HK-2 (cell line): ENCODE measurements around the gene MRPL52.
"Not testable (repeated sequence)": the region's sequence is repeated elsewhere in the genome, so short reads cannot be mapped to it uniquely, and the experiment has no call there.

Experiments
- DNase-seq: peaks from one replicate; pipeline ENCODE4 v3.0.0-alpha.2; 2018; ENCODE audit not compliant: unreplicated experiment

MRPL52 gene

DNA sequence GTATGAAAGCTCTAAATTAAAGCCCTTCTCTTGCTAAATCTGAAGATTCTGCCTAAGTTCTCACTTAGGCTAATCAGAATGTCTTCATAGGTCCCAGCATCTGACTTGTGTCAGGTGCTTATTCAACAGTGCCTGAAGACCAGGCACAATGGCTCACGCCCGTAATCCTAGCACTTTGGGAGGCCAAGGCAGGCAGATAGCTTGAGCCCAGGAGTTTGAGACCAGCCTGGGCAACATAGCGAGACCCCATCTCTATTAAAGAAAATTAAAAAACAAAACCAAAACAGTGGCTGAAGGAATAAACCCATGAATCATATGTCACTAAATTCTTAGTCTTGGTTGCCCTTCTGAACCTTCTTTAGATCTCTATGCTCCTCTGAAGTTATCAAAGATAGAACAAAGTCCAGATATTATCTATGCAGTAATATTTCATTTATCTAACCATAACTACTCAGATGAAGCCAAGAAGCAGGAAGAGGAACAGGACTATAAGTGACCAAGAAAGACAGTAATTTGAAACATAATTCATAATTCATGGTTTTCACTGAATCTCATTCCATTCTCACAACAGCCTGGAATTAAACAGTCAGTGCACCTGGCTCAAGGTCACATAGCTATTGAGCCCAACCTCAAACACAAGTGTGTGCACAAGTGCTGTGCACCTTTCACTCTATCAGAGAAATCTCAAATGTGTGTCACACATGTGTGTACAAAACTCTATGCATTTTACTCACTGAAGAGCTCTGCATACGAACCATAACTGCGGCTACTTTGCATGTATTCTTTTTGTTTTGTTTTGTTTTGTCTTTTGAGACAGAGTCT lies 21.1 kb upstream of the MRPL52 start:
- DNase-seq: no peak

DNA sequence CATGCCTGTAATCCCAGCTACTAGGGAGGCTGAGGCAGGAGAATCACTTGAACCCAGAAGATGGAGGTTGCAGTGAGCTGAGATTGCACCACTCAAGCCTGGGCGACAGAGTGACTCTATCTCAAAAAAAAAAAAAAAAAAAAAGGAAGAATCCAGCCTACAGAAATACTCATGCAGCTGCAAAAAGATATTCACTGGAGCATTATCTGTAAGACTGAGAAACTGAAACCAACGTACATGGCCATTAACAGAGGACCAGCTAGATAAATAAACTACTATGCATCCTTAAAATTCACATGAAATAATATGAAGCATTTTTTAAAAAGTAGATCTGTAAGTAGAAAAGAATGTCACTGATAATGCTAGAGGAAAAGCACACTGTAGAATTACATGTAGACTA lies 18.0 kb upstream of the MRPL52 start:
- DNase-seq: no peak

DNA sequence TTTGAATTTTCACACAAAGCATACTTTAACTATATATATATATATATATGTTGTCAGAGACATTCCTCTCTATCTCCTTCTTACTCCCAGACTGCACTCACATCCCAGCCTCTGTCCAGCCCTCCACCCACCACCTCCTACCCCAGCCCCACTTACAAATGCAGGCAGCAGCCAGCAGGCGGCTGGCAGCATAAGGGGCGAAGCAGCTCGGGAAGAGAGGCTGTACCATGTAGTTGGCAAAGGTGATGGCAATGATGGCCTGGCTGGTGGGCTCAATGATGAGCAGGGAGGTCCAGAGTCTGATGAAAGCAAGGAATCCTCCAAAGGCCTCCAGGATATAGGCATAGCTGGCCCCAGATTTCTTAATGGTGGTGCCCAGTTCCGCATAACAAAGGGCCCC lies 16.9 kb upstream of the MRPL52 start:
- no peak for DNase-seq

DNA sequence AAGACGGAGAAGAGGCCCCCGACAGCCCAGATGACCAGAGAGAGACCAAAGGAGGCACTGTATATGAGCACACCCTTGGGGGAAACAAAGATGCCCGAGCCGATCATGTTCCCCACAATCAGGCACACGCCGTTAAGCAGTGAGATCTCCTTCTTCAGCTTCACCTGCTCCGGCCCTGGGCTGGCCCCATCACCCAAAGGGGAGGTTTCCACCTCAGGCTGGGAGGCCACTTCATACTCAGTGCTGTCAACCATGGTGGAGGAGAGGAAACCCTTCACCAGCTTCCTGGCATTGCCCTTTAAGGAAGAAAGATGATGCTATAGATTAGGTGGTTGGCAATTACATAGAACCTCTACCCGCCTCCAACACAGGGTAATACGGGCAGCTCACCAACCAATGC lies 16.5 kb upstream of the MRPL52 start:
- DNase-seq: no peak

DNA sequence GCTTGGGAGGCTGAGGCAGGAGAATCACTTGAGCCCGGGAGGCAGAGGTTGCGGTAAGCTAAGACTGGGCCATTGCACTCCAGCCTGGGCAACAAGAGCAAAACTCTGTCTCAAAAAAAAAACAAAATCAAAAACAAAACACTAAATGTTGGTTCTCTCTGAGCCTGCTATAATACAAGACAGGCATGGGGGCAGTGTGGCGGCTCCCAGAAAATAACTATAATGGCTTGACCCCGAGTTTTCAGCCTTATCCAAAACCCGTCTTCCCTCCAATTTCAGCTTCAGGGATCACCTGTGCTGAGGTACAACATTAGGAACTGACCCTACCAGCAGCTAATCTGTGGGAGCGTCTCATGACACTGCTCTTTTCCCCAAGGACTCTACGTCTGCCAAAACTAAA lies 15.3 kb upstream of the MRPL52 start:
- DNase-seq: no peak

DNA sequence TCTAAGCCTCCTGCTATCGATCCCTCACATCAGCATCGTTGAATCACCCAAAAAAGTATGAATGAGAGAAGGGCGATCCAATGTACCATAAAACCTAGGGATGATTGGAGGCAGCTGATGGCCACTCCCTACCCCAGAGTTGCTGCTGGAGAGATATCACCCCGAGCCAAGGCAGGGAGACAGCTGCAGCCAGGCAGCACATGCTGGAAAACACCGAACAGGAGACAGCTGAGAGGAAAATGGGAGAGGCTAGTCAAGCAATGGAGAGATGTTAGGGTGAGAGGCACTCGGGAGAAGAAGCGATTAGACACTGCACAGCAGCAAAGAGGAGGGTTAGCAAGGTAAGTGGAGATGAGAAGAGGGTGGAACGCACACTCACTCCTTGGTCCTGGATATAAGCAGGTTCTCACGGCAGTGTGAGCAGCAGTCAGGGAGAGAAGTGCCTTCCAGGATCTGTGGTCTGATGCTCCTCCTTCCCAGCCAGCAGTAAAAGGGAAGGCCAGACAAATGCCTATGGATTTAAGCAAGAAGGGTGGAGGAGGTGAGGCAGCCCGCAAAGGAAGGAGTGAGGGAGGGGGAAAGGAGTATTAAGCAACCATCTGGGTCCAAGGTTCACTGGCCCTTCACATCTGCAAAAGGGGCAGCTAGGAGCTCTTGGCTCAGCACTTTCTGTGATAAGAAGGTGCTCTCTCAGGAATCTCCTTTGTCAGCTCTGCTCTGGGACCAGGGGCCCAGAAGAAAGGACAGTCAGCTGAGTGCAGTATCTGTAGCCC lies 14.6 kb upstream of the MRPL52 start, which contains the start of gene SLC7A7:
Gene SLC7A7, minus strand, starts transcription at position 495 of the 773 bp plus-strand sequence. CDS start 2,037 bp downstream, outside the sequence.
- DNase-seq: no peak

DNA sequence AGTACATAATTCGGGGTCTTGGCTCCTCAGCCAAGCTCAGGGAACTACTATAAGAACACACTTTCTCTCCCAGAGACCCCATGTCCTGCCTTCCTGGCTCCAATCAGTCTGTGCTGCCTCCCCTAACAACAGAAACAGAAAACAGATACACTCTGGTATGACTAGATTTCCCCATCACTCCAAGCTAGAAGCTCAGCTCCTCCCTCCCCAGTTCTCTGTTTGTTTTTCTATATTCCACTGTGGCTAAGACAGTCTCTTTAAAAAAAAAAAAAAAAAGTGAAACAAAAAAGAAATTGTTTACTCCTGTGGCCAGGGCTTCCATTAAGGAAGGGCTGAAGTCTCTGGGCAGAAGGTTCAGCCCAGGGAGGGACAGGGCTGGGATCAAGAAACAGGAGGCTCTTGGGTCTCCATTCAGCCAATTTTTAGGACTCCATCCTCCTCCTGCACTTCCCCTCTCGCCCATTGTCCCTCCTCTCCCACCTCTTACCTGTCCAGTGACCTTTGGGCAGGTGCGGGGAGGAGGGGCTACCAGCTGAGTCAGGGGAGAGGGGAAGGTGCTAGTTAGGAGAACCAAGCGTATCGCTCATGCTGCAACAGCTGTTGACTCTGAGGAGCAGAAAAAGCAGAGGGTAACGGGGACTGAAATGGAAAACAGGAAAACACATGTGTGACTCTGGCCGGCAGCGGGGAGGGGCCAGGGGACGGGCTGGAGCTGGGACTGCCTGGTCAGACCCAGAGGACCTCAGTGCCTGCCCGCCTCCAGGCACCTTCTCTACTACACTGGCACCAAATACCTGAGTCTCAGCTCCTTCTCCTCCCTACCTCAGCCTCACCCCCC lies 10.3 kb upstream of the MRPL52 start:
- DNase-seq: no peak

DNA sequence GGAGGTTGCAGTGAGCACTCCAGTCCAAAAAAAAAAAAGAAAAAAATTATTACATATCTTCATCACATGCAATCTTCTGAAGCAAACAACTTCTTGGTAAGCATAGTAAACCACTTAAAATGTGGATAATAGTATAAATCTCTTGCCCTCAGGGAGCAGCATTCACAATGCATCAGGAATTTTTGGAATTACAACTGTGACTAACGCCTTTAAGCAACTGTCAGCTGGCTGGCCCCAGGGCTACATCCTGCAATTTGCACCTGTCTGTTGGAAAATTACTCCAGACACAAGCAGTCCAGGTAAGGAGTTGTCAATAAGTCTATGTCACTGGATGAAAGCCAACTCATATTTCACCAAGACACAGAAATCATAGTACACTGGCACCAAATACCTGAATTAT lies 9.0 kb upstream of the MRPL52 start:
- no peak for DNase-seq

DNA sequence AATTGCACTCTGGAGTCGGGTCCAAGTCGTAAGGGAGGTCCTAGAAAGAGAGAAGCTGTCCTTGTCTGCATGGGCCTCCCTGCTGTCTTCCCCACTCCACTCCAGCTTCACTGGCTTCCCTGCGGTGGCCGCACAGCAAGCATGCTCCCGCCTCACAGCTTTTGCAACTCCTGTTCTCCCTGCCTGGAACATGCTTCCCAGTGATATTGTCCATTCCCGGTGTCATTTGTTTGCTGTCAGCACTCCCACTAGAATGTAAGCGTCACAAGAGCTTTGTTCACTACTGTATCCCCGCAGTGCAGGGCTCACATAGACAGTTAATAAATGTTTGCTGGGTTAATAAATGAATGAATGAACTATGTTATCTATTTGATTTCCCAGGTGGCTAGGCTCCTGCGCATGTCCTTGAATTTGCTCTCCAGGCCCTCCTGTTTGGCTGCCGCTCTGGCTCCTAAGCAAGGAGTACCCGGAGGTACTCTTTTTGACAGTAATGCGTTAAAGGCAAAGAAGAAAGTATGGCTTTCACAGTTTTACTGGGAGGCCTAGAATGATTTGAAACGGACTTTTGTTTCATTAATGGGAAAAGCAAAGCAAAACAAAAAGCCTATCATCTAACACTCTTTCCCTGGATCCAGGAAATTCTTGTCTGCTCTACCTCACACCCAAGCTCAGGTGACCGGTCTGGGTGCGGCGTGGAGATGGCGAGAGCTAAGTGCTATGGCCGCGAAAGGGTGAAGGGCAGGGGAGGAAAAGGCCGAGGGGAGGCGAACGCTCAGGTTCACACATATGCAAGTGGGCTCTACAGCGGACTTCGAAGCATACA lies 8.3 kb upstream of the MRPL52 start:
- peak; percentile 32 for DNase-seq

DNA sequence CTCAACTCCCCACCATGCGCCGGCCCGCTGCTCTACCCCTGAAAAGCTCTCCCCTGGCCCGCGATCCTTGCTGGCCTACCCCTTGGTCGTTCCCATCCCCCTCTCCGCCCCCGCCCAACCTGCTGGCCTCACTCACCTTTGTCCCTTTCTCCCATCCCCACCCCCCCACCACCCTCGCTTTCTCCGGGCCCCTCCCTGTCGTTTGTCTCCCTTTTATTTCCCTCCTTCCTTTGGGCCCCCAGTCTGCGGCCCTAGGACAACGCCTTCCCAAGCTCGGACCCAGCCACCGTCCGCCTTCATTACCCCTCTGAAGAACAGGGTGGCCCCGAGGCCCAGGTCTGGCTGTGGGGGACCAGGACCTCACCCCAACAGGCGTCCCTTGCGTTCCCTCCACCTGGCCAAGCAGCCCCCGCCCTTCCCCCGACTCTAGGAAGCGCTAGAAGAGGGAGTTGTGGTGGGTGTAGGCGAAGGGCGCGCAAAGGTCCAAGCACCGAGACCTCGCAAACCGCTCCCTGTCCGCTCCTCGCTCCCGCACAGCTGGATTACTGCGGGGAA lies 7.6 kb upstream of the MRPL52 start:
- DNase-seq: peak; percentile 30

DNA sequence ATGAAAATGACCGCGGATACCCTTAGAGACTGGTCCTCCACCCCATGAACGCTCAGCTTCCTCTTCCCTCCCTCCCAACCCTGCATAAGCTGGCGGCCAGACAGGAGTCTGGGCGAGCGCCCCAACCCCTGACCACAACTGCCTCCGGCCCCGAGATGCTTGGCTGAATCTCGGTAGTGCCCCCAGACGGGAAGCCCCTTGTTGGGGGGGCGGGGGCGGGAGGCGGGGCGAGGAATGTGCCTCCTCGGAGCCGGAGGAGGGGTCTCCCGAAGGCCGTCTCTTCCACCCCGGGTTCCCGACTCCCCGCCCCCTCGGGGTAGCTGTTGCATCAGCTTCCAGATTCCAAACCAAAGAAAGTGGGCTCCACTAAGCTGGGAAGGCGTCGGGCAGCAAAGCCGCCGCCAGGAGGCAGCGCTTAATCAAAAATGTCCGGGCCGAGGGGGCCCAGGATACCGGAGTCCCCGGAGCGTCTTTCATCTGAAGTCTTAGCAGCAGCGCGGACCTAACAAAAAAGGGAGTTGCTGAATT lies 7.1 kb upstream of the MRPL52 start:
- DNase-seq: peak; percentile 74

DNA sequence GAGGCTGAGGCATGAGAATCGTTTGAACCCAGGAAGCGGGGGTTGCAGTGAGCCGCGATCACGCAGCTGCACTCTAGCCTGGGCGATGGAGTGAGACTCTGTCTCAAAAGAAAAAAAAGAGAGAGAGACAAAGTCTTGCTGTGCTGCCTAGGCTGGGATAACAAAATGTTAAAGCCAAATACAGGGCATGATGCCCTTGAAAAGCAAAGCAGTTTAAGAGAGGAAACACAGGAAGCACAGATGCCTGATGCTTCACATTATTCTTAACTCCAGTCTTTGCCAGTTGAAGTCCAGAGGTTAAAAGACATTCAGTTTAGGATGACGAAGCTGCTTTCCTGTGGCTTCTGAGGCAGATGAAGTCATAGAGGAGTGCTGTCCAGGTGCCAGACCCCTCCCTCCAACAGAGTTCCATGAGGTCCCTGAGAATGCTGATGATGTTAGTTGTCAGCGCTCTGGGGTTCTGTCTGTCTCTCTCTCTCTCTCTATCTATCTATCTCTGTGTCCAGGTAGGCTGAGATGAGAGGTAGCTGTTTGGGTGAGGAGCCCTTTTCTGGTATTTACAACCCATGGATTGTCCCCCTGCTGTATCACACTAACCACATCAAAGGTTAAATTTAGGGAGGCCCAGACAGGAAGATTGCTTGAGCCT lies 4.9 kb upstream of the MRPL52 start:
- peak; percentile 67 for DNase-seq

DNA sequence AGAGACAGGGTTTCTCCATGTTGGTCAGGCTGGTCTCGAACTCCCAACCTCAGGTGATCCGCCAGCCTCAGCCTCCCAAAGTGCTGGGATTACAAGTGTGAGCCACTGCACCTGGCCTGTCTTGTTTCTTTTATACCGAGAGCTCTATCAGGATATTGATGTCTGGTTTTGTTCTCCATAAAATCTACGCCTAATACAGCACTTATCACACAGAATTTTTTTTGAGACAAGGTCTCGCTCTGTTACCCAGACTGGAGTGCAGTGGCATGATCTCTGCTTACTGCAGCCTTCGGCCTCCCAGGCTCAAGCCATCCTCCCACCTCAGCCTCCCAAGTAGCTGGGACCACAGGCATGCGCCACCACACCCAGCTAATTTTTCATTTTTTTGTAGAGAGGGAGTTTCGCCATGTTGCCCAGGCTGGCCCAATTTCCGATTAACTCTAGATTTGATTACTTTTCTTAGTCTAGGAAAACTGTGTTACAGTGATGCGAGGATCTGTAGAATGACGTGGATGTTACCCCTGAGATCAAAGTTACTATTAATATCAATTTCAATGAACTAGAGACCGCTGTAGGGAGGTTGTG lies 519 bp upstream of the MRPL52 start:
- DNase-seq: not testable (repeated sequence)

DNA sequence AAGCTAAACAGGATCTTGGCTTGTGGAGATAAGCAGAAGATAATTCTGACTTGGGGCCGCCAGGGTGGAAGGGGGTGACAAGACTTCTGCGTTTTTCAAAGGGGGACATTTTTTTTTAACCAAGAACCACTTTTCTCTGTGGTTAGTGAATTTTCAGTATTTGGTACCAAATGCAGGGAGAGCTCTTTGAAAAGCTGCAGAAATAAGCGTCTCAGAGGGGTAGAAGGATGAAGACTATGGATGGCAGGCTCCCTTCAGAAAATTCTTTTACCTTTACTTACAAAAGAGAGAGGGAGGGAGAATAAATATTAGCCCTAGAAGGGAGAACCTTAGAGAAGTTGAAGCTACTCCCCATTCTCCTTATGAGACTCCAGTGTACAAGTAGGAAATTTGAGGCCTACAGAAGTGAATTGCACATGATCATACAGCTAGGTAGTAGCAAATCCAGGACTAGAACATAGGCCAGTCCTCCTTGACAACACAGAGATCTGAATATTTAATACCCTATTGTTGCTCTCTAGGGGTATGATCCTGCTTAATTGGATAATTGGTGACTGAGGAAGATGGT lies 840 bp downstream of the MRPL52 start:
- no peak for DNase-seq

DNA sequence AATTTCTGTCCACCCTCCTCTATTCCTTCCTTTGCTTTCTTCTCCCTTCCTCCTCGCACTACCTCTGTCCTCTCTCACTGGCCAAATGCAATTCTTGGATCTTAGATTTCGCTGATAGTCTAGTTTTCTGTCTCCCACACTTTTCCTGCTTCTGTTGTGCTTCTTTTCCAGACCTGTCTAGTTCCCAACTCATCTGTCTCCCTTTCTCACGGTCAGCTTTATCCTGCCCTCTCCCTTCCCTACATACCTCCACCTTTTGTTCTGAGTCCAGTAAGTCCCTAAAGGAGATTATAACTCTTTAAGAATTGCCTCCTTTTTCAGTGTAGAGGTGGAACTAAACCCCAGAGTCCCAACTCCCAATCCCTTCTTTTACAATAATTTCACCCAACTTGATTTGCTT lies 5.8 kb downstream of the MRPL52 start:
- no peak for DNase-seq

DNA sequence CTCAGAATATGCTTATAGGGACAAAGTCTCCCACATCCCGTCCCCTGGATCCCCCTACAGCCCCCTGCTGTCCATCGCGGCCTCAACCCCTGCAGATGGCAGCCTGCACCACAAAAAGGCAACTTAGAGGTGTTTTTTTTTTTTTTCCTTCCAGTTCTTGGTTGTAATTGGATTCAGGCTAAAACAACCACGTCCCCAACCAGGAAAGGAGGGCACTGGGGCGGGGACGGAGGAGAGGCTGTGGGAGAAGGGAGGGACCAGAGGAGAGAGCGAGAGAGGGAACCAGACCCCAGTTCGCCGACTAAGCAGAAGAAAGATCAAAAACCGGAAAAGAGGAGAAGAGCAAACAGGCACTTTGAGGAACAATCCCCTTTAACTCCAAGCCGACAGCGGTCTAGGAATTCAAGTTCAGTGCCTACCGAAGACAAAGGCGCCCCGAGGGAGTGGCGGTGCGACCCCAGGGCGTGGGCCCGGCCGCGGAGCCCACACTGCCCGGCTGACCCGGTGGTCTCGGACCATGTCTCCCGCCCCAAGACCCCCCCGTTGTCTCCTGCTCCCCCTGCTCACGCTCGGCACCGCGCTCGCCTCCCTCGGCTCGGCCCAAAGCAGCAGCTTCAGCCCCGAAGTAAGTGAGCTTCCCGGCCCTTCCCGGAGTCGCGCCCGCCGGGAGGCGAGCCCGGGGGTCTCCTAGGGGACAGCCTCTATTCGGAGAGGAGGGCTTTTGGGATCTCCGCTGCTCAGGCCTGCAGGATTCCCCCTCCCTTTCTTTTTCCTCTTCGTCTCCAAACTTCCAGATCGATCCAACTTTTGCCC lies 6.8 kb downstream of the MRPL52 start, which contains the start of gene MMP14:
Gene MMP14, plus strand, starts transcription at position 285 of the 813 bp plus-strand sequence. Its CDS starts 233 bp downstream, at position 518.
- DNase-seq: peak; percentile 76

DNA sequence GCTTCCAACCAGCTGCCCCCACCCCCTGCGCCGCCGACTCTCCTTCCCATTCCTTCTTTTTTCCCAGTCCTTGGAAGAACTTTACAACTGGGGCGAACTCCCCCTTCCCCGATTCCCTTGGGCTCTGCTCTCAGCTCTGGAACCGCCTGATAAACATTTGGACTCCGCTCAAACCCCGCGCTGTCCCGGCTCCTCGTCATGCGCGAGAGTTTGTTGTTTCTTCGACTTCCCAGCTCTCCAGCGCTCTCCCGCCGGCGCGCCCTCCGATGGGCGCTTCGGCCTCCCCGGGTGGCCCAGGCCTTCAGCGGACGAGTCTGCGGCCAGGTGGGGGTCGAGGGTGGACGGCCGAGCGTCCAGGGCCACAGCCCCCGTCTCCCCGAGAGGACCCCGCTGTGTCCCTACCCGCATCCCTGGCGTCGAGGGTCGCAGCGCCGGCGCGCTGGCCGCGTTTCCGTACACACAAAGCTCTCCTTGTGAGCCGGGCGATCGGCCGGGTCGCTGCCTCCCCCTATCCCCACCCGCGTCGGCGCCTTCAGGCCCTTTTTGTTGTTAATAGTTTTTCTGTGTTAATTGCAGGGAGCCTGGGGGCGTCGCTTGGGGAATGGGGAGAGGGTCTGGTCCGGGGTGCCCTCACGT lies 7.5 kb downstream of the MRPL52 start:
- DNase-seq: peak; percentile 62
